Activated CD8-positive, alpha-beta T cell treated with anti-CD3 and anti-CD28 coated beads for 36 hours (primary cell): ENCODE measurements around the gene SELL. TPM values are rescaled to one million over a fixed set of nuclear protein-coding genes. Genes with fewer than 3 reads are reported as not detected.

Source experiments
- ATAC-seq: fragments of 200-7000 bp; cut with Tn5 transposase; one replicate; pipeline ENCODE4 v1.10.0; 2021; ENCODE audit warnings: mild to moderate bottlenecking, moderate library complexity
- CTCF ChIA-PET: fragments of 350-600 bp; sonication (Branson Sonifier 250); formaldehyde crosslinking; loops from one replicate; lab custom pipeline; 2021; ENCODE audit warnings: antibody characterized with exemption; lab: Charles Lee
- POLR2A ChIA-PET: fragments of 350-600 bp; sonication (Branson Sonifier 250); formaldehyde crosslinking; loops from one replicate; lab custom pipeline; 2021; ENCODE audit warnings: antibody characterized with exemption; lab: Charles Lee
- DNase-seq: peaks from one replicate; pipeline ENCODE4 v3.0.0-alpha.2; 2020
- H3K27ac Mint-ChIP-seq: one replicate; pipeline ENCODE4 v1.8.0; 2021; ENCODE audit warnings: mild to moderate bottlenecking, mixed read lengths
- H3K27me3 Mint-ChIP-seq: one replicate; pipeline ENCODE4 v1.8.0; 2021; ENCODE audit warnings: mixed read lengths
- H3K36me3 Mint-ChIP-seq: one replicate; pipeline ENCODE4 v1.8.0; 2021; ENCODE audit warnings: low read depth, mixed read lengths
- H3K4me1 Mint-ChIP-seq: one replicate; pipeline ENCODE4 v1.8.0; 2021; ENCODE audit warnings: low read depth, mixed read lengths
- H3K4me3 Mint-ChIP-seq: one replicate; pipeline ENCODE4 v1.8.0; 2021; ENCODE audit warnings: mild to moderate bottlenecking, moderate library complexity, mixed read lengths
- H3K9me3 Mint-ChIP-seq: one replicate; pipeline ENCODE4 v1.8.0; 2021; ENCODE audit warnings: mixed read lengths
- intact Hi-C: fragments of 100-400 bp; cut with micrococcal nuclease; formaldehyde crosslinking; loops from one replicate; pipeline ENCODE4 v1.10.0; 2022
- total RNA-seq, 2 experiments: library from RNA; stranded (reverse); gene quantifications; one replicate each; pipeline ENCODE4 v1.2.3, GENCODE V29; 2021
- TF ChIP-seq, protein P1 (sequence below): fragments of 200-600 bp; IDR thresholded peaks from one replicate; pipeline ENCODE4 v1.8.0; 2022; ENCODE audit warnings: antibody characterized with exemption, mild to moderate bottlenecking

The SELL gene
- total RNA-seq, 2 experiments from 2014 or later = 105 to 110 TPM

DNA sequence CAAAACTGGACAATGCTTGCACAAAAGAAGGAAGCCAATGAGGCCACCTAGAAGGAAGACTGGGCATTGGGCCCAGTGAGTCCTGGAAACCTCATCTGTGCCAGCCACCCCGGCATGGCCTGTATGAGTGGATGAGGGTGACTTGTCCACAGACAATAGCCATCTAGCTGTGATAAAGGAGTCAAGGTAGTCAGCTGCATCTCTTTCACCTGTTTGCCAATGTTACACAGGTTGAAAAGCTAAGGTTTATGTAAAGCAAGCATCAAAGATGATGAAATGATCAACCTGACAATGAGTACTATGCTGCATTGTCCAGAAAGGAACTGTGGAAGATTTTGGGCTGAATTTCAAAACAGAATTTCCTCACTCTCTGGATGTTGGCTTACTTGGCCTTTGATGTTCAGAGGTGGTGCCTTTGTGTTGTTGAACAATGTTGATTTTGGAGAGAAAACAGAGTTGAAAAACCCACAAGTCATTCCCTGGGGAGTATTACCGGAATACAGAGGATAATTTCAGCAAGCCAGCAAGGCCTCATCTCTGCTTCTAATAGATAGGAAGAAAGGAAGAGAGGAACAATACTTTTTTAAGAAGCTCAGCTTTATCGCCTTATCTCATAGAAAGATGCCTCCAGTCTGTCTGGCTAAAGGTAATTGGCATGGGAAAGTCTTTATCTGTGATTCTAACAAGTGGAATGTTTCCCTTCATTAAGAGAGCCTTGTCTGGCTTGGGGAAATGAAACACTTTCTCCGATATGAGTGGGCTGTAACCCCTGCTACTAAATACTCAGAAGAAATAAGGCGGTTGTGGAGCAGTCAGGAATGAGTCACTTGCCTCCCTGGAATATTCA is 33.8 kb upstream of the SELL start:
- no peak for ATAC-seq
- ChIA-PET POLR2A (no interaction called here), CTCF (no interaction called here)
- H3K9me3 Mint-ChIP-seq = no peaks in the 10 kb centered on the region
- TF ChIP-seq, protein P1, sequence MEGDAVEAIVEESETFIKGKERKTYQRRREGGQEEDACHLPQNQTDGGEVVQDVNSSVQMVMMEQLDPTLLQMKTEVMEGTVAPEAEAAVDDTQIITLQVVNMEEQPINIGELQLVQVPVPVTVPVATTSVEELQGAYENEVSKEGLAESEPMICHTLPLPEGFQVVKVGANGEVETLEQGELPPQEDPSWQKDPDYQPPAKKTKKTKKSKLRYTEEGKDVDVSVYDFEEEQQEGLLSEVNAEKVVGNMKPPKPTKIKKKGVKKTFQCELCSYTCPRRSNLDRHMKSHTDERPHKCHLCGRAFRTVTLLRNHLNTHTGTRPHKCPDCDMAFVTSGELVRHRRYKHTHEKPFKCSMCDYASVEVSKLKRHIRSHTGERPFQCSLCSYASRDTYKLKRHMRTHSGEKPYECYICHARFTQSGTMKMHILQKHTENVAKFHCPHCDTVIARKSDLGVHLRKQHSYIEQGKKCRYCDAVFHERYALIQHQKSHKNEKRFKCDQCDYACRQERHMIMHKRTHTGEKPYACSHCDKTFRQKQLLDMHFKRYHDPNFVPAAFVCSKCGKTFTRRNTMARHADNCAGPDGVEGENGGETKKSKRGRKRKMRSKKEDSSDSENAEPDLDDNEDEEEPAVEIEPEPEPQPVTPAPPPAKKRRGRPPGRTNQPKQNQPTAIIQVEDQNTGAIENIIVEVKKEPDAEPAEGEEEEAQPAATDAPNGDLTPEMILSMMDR = no peak
- no peak overlapping the region for H3K27ac Mint-ChIP-seq
- no peak for DNase-seq
- no peaks in the 10 kb centered on the region for H3K36me3 Mint-ChIP-seq
- intact Hi-C loops = no loop called here
- H3K4me1 Mint-ChIP-seq = no peaks in the 10 kb centered on the region
- H3K27me3 Mint-ChIP-seq = peaks cover 2% of the 10 kb centered on the region
- H3K4me3 Mint-ChIP-seq = no peak overlapping the region

DNA sequence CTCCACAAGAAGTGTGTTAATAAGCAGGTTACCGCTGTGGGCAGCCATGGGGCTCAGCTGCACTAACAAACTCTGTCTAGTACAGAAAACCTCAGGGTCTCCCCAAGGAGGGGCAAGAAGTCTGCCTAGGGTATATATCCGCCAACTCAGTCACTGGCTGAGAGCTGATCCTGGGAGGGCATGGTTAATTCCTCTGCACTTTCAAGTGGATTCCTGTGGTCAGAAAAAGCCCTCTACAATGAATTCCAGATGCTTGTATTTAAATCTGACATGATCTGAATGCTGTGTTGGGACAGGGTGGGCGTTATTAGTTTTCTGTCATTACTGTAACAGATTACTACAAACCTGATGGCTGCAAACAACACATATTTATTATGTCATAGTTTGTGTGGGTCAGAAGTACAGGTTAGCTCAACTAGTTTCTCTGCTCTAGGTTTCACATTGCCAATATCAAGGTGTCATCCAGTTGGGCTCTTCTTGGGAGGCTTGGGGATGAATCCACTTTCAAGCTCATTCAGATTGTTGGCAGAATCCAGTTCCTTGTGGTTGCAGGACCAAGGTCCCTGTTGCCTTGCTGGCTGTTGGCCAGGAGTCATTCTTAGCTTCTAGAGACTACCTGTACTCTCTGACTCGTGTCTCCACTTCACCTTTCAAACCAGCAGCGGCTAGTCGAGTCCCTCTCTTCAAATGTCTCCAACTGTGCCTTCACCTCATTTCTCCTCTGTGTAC is 30.4 kb upstream of the SELL start:
- Mint-ChIP-seq H3K27ac (no peak overlapping the region), H3K9me3 (no peaks in the 10 kb centered on the region), H3K4me1 (no peaks in the 10 kb centered on the region), H3K4me3 (no peak overlapping the region), H3K27me3 (peaks cover 2% of the 10 kb centered on the region), H3K36me3 (no peaks in the 10 kb centered on the region)
- ChIA-PET CTCF (interaction anchor here (1.0 to 1.1 kb wide), 2 partner anchors 41 to 67 kb away, joined by 3 read pairs; no protein-coding TSS in a partner anchor), POLR2A (no interaction called here)
- DNase-seq (no peak), ATAC-seq (no peak)
- TF ChIP-seq, protein P1 = no peak
- intact Hi-C loops = no loop called here

DNA sequence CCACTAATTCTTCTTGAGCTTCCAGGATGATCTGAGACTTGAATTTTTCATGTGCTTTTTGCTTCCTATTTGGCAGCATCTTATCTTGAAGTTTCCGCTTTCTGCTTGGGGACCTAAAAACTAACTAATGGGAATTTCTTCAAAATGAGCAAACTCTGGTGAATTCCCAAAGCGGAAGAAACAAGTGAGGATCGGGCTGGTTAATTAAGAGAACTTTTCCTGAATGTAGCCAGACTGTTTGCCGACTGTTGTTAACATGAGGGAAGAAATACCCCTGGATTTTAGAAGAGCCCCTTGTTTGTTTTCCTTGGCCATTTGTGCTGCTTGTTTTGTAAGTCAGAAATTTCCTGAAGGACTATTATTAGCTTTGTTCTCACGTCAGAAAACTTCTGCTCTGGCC is 28.6 kb upstream of the SELL start:
- Mint-ChIP-seq H3K9me3 (no peaks in the 10 kb centered on the region), H3K4me1 (no peaks in the 10 kb centered on the region), H3K4me3 (no peak overlapping the region), H3K27me3 (no peaks in the 10 kb centered on the region), H3K36me3 (no peaks in the 10 kb centered on the region), H3K27ac (no peak overlapping the region)
- intact Hi-C loops = no loop called here
- DNase-seq (no peak), ATAC-seq (no peak)
- TF ChIP-seq, protein P1 = no peak
- POLR2A ChIA-PET = no interaction called here
- CTCF ChIA-PET = interaction anchor here (1.2 kb wide), 1 partner anchor 28 kb away, joined by 5 read pairs; no protein-coding TSS in a partner anchor

DNA sequence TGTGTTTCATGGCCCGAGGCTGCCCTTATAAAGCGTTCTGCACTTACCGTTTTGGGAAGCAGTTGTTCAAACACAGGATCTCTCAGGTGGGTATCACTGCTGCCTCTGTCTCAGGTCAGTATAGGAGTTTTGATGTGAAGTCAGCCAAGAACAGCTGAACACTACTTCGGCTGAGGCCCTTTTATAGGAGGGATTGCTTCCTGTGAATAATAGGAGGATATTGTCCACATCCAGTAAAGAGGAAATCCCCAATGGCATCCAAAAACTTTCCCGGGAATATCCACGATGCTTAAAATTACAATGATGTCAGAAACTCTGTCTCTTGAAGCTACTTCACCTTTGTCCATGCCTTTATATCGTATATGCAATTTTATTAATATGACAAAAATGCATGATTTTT is 22.5 kb upstream of the SELL start, which contains the start of gene SELE:
SELE (minus strand) TSS at position 156 of the 400 bp plus-strand sequence. CDS start 467 bp downstream, outside the sequence.
- POLR2A ChIA-PET = interaction anchor here (0.6 kb wide), 1 partner anchor 117 kb away, joined by 3 read pairs; no protein-coding TSS in a partner anchor
- TF ChIP-seq, protein P1 = no peak
- no peak within 1 kb of the TSS for H3K4me3 Mint-ChIP-seq
- peaks cover 2% of the 10 kb centered on the region for H3K27me3 Mint-ChIP-seq
- intact Hi-C loops = no loop called here
- no peaks in the 10 kb centered on the region for H3K9me3 Mint-ChIP-seq
- no peak within 1 kb of the TSS for H3K27ac Mint-ChIP-seq
- ATAC-seq (no peak), DNase-seq (no peak)
- H3K36me3 Mint-ChIP-seq = no peaks in the 10 kb centered on the region
- no peaks in the 10 kb centered on the region for H3K4me1 Mint-ChIP-seq
- CTCF ChIA-PET = interaction anchor here (0.6 to 1.7 kb wide), 3 partner anchors 22 to 1659 kb away, joined by 3 to 4 read pairs (median 3); no protein-coding TSS in a partner anchor
